ENCODE data around the gene BCR.

BCR gene

DNA sequence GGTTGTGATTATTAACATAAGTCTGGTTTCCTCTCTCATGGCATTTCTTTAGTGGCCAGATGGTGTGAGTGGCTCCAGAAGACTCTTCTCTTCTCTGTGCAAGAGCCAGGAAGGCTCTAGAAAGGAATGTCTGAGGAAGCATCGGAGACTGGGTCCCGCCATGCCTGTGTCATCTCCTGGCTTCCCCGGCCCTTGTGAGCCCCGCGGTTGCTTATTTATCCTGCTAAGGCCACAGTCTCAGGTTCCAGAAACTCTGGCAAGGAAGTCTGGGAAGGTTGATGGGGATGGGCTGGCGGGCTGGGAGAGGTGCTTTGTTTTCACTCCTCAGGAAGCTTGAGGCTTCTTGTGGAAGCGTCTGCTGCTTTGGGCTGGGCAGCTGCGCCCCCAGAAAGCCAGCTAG, 18.9 kb downstream of the BCR start:
- DNase-seq (ENCODE audit: low spot score) = no peak

DNA sequence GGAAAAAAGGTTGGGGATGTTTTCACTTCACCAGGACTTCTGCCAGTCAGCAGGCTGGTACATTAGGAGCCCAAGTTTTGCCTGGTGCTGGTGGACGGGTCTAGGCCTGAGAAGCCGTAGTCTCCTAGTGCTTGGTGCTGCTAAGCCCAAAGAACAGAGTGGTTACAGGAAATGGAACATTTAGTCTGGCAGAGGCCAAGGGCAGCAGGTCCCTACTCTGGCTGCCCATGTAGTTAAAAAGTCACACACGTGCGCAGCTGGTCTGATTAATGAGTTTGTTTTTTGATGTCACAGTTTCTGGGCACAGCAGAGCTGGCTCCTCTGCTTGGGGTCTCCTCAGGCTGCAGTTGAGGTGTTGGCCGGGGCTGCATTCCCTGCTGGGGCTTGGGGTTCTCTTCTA, 20.6 kb downstream of the BCR start:
- no peak for DNase-seq (ENCODE audit: low spot score)

DNA sequence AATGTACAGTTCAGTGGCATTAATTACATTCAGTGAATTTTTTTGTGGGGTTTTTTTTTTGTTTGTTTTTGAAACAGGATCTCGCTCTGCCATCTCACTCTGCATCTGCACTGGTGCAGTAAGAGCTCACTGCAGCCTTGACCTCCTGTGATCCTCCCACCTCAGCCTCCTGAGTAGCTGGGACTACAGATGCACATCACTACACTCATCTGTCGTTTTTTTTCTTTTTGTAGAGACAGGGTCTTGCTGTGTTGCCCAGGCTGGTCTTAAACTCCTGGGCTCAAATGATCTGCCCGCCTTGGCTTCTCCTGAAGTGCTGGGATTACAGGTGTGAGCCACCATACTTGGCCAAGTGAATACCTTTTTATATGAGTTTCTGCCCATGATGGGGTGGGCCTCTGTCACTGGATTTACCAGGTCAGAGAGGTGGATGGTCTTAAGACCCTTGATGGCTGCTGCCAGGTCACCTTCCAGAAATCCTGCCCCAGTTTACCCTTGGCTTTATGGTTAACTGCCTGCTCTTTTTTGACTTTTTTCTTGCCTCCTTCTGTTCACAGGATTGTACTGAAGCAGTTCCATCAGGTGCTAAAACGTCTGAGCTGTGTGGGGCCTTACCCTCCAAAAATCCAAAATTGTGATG, 22.6 kb downstream of the BCR start:
- no peak for DNase-seq (ENCODE audit: low spot score)

DNA sequence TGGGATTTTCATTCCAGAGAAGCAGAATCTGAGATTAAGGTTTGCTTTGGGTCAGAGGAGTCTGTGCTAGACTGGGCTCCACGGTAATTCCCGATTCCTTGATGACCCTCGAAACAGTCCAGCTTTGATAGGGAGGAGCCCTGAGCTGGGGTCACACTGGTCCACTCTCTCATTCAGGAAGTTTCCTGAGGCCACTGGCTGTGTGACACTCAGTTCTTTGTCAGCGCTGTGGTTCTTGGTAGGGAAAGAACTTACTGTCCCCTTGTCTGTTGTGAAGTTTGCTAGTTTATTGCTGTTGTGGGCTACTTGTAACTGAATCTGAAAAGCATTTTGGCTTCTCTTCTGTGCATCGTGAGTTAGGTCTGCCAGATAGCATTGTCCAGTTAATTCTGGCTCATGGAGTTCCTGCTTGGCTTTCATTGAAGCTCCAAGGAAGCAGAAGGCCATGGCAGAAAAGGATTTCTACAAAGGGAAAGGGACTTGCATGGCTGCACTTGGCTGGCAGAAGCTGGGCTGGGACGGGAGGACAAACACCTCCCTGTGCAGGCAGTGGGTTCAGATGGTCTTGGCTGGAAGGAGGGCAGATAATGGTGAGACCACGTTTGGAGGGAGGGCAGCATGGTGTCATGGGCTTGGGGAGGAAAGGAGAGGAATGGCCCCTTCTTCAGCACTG, 23.3 kb downstream of the BCR start:
- no peak for DNase-seq (ENCODE audit: low spot score)

DNA sequence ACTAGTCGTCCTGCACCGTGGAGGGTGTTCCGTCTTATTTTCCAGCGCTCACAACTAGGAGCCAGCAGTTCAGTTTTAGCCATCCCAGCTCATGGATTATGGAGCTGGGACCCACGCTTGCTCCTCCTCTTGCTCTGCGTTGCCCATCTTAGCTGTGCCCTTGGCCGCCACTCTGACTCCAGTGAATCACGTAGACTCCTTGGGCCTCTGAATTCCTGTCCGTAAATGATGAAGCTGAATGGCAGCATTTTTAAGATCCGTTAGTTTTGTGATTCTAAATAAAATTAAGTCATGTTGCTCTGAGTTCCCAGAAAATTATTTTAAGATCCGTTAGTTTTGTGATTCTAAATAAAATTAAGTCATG, 23.8 kb downstream of the BCR start:
- no peak for DNase-seq (ENCODE audit: low spot score)

DNA sequence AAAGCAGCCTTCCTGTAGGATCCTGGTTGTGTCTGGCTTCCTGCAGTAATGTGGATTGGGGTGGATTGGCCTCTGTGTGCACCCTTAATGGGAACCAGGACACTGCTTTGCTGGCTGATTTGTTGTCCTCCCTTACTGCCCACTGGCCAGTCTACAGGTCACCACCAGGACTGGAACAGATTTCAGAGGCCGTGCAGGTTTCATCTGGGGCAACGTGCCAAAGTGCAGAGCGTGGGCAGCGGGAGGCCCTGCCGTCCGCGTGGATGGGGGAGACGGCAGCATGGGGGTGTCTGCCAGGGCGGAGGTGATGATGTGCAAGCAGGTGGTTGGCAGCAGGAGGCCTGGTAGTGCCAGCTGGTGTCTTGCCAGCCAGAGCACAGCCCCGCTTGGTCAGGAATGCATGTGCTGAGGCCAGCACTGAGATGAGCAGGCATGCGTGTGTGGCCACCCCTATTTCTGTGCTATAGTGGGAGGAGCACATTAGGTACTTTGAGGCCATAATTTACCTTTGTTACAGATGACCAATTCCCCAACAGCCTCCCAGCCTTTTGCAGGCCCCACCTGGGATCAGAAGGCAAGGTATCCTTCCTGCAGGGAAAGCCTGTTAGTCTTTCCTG, 24.3 kb downstream of the BCR start:
- DNase-seq (ENCODE audit: low spot score) = no peak

DNA sequence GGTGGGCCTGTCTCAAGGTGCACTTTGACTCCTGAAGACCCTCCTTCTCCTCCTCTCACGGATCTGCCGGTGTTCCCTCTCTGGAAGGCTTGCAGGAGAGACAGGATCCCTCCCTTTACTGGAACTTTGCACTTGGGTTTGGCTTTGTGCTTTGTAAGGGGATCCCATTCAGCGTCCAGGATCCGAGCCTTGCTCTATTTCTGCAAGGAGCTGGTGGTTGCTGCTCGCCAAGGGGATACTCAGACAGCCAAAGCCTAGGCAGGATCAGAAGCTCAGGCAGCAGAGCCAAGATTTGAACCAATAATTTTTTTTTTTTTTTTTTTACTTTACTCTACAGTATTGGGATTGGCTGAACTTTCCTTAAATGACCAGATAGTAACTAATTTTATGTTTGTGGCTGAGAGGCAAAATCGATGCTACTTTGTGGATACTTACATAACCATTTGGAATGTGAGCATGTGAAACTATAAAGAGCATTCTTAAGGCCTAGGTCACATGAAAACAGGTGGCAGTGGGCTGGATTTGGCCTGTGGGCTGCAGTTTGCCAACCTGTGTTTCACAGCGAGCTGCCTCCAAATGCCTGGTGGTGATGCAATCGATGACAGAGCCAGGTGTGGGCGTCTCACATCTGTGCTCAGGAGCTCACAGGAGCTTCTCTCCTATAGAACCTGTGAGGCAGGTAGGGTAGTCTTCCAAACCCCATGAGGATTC, 25.2 kb downstream of the BCR start:
- DNase-seq (ENCODE audit: low spot score) = no peak

DNA sequence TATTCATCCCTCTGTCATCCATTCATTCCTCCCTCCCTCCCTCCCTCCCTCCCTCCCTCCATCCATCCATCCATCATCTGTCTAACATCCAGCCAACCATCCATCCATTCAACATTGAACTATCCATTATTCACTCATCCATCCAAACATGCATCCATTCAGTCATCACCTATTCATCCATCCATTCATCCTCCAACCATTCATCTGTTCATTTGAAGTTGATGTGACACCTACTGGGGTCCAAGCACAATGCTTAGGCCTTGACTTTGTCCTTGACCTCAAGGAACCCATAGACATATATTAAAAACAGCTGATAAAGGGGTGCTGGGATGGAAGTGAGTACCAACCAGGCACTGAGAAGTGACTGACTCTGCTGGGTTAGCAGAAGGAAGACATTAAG, 26.6 kb downstream of the BCR start:
- no peak for DNase-seq (ENCODE audit: low spot score)

DNA sequence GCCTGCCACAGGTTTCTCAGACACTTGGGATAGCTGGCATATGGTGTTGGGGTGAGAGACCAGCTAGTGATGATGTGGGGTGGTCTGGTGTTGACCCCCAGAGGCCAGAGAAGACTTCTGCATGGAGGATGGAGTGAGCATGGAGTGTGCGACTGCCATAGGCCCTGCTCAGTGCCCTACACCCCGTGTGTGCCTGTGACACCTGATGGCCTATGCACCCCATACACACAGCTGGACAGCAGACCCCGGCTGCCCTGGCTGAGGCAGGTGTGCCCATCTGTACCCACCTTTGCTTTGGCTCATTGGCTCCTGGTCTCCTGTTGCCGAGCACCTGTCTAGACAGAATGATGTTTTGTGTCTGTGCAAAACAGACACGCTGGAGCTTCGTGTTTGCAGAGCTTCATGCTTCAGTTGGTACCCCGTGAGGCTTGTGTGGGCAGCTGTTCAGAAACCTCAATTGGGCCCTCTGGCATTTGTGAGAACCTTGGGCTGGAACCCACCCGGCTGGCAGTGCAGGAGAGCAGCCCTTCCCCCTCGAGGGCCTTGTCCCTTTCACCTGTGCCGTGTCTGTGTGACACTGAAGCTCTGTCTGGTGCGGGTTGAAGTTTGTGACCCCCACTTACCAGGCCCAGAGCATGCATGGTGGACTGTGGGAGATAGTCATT, 27.6 kb downstream of the BCR start:
- DNase-seq (ENCODE audit: low spot score) = no peak

DNA sequence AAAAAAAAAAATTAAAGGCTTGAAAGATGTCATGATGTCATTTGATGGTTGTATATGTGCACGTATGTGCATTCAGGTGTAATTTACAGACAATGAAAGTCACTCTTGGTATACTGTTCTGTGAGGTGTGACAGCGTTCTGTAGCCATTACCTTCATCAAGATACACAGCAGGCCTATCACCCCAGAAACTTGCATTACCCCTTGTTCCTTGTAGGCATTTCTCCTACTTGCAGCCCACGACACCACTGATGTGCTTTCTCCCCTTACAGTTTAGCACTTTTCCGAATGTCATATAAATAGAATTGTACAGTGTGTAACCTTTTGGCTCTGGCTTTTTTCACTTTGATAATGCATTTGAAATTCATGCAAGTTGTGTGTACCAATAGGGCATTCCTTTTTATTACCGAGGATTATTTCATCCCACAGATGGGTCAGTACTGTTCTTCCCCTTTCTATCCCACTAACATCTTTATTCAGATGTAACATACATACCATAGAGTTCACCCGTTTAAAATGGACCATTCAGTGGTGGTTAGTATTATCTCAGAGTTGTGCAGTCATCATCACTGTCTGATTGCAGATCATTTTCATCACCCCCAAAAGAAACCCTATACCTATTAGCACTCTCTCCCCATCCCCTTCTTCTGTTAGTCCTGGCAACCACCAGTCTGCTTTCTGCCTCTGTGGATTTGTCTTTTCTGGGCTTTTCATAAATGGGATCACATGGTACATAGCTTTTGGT, 30.3 kb downstream of the BCR start:
- DNase-seq (ENCODE audit: low spot score) = no peak

DNA sequence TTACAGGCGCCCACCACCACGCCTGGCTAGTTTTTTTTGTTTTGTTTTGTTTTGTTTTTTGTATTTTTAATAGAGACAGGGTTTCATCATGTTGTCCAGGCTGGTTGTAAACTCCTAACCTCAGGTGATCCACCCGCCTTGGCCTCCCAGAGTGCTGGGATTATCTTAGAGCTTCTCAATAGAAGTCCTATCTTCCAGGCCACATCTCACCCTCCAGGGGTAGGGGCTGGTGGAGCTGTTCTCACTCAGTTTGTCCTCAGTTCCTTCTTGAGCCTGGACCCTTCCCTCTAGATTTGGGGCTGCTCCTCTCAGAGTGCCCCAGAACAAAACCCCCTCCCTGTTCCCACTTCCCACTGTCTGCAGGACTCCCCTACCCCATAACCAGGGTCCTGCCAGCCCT, 31.3 kb downstream of the BCR start:
- DNase-seq (ENCODE audit: low spot score) = no peak

DNA sequence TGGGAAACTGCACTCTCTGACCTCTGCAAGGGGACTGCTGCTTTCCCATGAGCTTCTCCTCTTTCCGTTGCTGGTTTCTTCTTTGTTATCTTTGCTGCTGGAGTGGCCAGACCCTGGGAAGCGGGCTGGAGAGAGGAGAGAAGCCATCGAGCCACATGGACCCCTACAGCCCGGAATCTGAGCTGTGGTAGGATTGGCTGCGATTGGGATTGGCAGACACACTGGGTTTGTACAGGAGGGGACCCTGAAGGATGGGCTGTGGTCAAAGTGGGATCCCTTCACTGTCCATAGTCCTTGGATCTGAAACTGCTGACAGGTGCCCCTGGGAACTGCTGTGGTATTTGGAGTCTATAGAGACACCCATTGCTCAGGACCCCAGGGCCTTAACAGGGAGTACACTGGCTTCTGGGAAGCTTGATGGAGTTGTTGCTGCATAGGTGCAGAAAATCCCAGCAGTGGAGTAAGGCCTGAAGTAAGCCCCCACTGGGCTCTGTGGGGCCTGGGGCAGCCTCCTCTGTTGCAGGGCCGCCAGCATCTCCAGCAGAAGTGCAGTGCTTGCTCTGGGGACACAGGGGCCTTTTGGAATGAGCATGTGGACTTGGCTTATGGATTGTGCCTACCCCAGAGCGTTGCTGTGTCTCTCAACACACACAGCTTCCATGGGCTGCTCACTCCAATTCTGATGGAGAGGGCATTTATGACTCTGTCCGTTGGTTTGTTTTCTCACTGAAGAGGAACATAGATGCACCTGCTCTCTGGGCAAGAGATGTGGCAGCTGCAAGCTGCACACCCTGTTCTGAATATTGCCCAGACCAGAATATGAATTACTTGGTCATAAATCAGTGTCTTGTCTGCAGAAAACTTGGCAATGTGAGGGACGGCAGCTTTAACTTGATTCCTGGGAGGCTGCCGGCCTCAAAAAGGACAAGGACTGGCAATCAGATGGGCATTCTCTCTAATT, 32.0 kb downstream of the BCR start:
- peak; percentile 52 for DNase-seq (ENCODE audit: low spot score)

DNA sequence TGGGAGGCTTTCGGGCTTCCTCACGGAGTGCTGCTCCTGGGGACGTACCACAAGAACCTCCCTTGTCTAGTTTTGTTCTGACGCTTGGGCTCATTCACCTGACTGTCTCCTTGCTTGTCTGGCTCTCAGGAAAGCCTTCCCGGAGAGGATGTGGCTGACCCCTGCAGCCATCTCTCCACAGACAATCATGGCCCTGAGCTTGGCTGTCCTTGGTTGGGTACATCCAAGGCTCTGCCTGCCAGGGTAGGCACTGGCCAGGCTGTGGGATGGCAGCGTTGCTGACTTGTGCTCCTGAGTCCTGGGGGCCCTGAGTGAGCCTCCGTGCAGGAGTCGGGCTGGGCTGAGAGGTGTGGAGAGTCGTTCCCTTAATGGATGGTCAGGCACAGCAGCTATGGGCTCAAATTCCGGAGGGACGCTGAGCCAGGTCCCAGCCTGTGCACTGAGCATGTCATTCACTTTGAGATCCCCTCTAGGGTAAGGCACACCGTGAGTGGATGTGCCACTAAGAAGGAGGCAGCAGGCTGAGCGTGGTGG, 32.8 kb downstream of the BCR start:
- no peak for DNase-seq (ENCODE audit: low spot score)

DNA sequence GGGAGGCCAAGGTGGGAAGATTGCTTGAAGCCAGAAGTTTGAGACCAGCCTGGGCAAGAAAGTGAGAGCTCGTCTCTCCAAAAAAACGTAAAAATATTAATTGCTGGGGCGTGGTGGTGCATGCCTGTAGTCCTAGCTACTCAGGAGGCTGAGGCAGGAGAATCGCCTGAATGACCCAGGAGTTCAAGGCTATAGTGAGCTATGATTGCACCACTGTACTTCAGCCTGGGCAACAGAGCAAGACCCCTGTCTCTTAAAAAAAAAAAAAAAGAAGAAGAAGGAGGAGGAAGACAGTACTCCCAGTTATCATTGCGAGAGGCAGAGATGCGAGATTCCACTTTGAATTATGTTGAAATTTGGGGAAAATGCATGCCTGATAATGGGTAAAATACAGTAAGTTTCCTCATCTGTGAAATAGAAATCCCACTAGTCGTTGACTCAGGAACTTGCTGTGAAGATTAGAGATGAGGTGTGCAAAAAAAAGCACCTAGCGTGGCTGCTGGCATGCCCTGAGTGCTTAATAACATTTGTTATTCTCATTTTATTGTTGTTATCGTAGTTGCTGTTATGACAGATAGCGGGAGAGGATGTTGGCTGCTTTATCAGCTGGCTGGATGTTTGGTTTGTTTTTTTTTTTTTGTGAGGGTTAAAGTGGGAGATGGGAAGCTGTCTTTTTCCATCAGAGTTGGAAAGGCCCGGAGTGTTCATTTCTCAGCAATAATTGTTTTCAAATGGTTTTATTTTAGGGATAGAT, 33.4 kb downstream of the BCR start:
- DNase-seq (ENCODE audit: low spot score) = no peak

DNA sequence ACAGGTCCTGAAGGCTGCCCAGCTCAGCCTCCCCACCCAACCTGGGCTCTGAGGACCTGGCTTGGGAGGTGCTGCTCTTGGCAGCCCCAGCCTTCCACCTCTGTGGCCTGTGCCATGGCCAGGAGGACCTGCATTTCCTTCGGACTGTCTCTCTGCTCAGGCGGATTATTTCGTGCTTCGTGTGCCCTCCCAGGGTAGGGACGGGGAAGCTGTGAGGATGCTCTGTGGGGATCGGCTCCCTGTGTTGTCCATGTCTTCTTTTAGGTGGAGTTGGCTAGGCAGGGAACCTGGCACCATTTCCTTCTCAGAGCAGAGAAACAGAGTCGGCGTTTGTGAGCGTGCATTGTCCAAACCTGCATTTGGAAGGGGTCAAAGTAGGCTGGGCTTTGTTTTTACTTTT, 34.1 kb downstream of the BCR start:
- DNase-seq (ENCODE audit: low spot score) = no peak

DNA sequence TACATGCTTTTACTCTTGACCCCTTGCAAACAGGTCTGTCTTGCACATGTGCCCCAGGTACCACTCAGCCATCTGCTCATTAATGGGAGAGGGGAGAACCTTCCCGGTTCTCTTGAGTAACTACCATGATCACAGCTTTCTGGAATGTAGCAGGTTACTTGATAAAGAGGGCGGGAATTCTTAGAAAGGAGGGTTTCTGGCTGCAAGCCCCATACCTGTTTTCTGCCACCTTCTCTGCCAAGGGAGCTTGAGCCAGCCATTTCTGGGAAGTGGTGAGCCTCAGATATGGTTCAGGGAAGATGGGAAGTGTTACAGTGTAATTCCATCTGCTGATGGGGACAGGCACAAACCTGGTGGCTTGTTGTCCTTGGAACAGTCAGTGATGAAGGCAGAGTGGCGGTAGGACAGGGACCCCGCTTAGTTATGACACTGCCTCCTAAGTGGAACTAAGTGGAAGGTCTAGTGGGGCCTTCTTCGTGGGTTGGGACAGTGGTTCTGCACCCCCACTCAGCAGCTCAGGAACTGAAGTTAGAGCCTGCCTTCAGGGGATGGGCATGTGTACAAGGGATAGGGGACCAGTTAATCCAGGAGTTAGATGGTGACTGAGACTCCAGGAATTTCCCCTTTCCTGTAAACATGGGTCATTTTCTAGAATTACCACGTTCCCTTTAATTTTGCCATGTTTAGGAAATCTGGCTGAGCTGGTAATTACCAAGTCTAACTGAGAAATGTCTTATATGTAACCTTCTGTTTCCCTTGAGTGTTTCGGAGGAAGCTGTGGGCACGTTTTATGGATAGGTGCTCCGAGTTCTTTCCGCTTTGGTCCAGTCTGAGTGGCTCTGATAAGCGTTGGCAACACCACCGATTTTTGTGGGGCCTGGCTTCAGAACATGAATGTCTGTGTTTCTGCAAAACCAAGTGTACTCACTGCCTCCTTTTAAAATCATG, 35.3 kb downstream of the BCR start:
- DNase-seq (ENCODE audit: low spot score) = no peak

DNA sequence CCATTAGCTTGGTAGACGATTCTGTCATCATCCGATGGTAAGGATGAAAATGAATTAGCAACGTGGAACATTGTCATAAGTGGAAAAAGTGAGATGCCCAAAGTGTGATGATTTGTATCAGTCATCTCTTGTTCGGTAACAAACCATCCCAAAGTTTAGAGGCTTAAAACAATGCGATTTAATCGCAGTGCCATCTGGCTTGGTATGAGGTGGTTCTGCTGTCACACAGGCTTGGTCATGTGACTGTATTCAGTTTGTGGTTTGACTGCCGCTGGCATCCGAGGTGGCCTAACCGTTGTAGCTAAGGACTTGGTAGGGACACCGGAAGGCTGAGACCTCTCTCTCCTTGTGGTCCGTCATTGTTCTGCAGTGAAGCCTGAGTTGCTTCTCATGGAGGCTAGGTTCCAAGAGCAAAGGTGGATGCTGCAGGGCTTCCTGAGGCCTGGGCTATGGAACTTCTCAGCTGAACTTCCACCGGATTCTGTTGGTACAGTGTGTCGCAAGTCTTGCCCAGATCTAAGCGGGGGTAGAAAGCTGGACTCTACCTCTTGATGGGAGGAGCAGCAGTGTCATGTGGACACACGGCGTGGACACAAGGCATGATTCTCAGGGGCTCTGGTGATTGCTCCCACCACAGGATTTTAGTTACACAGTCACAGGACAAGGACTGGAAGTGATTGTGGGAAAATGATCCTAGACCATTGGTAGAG, 36.3 kb downstream of the BCR start:
- DNase-seq (ENCODE audit: low spot score) = peak; percentile 56

Measured in left forelimb (tissue), 1 donor.